VCaP (cell line): Measurements from ENCODE around the gene ZC3H8.

Source experiments
- H3K27ac ChIP-seq: fragments of 450-650 bp; 2 replicates; pipeline ENCODE4 v1.5.1; 2017
- TF ChIP-seq, protein P1 (sequence below): fragments of 450-650 bp; conservative IDR thresholded peaks from 2 replicates; pipeline ENCODE4 v1.5.1; 2017; ENCODE audit warnings: mild to moderate bottlenecking, moderate library complexity

Gene ZC3H8

DNA sequence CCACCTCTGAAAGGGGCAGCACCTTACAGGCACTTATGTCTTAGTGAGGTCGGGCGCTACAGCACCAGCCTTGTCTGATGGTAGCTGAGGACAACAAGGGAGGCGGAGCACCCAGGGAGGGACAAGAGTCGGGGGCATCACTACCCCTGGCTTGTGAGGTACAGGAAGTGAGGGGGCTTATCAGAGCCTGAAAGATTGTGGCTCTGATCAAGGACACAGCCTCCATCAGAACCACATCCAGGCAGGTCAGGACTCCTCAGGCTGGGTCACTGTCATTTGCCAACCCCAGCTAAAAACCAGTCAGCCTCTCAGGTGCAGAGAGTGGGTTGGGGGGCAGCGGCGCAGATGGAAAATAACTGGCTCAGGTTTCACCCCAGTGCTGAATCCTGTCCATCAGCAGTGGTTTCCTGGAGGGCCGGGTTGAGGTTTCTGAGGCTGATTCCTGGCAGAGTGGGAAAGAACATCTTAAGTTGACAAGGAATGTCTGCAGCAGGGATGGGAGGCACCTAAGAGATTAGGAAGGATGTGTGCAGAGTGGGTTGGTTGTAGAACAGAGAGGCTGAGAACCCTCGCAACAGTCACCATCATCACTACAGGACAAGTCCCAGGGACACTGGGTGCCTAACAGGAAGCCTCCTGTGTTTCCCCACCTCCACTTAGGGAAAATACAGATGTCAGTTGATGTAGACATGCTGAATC lies 71.4 kb downstream of the ZC3H8 start:
- TF ChIP-seq, protein P1, sequence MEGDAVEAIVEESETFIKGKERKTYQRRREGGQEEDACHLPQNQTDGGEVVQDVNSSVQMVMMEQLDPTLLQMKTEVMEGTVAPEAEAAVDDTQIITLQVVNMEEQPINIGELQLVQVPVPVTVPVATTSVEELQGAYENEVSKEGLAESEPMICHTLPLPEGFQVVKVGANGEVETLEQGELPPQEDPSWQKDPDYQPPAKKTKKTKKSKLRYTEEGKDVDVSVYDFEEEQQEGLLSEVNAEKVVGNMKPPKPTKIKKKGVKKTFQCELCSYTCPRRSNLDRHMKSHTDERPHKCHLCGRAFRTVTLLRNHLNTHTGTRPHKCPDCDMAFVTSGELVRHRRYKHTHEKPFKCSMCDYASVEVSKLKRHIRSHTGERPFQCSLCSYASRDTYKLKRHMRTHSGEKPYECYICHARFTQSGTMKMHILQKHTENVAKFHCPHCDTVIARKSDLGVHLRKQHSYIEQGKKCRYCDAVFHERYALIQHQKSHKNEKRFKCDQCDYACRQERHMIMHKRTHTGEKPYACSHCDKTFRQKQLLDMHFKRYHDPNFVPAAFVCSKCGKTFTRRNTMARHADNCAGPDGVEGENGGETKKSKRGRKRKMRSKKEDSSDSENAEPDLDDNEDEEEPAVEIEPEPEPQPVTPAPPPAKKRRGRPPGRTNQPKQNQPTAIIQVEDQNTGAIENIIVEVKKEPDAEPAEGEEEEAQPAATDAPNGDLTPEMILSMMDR = no peak
- H3K27ac ChIP-seq = no peak overlapping the region

DNA sequence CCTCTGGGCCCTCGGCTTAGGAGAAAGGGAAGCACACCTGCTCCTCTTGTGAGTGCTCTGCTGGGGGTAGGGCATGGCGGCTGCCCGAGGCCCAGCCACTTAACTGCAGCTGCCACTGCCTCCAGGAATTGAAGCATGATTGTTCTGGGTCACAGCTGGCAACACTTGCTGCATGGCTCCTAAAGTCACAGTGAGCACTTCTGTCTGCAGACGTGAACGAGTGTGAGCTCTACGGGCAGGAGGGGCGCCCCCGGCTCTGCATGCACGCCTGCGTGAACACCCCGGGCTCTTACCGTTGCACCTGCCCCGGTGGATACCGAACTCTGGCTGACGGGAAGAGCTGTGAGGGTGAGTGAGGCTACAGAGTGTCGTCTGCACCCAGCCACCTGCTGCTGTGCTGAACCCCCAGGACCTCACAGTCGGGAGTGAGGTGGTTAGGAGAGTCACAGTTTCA lies 72.2 kb downstream of the ZC3H8 start:
- TF ChIP-seq, protein P1 = no peak
- no peak overlapping the region for H3K27ac ChIP-seq

DNA sequence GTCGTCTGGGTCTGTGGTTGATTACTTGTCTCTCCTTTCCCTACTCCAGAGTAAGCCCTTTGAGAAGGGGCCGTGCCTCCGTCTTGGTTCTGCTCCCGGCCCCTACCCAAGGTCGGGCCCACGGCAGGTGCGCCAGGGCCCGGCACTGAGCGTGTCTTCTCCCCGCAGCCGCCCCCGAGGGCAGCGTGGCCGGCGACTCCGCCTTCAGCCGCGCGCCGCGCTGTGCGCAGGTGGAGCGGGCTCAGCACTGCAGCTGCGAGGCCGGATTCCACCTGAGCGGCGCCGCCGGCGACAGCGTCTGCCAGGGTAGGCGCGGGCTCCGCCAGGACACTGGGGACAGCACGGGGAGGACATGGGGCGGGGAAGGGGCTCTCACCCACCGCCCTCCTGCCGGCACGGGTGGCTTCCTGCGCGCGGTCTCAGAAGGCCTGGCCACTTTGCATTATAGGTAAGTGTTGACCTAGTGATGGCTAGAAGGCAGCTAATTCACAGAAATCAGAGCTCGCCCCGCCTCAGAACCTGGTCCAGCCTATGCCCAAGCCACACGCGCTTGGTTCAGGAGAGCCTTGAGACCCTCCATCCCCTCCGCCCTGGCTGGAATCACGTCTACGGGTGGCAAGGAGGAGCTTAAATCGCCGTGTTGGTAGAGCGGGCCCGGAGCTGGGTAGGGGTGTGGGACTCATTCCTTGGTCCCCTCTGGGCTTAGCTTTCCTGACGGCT lies 73.1 kb downstream of the ZC3H8 start:
- H3K27ac ChIP-seq = no peak overlapping the region
- TF ChIP-seq, protein P1 = peak; percentile 31

DNA sequence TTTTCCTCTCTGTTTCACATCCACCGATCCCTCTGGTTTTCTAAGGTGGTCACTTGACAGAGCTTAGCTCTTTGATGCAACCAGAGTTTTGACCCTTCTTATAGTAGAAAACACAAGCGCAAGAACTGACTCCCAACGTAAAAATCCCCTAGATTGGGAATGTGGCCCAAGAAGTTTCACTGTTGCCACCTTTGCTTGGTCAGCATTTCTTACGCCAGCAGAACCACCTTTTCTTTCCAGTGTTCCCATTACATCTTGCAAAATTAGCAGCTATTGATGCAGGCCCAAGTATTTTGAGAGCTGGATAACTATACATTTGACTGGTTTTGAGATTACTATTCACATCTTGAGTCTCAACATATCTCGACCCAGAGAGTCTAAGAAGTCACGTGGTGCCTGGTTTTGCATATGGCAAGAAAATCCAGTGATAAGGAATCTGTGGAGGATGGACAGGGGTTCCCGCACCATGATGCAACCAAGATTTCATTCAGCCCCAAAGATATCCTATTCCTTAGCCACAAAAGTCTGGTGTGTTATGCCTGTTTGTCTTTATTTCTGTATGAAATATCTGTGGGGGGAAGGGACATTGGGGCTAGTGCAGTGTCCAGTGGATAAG lies 78.8 kb downstream of the ZC3H8 start:
- TF ChIP-seq, protein P1 = no peak
- no peak overlapping the region for H3K27ac ChIP-seq

DNA sequence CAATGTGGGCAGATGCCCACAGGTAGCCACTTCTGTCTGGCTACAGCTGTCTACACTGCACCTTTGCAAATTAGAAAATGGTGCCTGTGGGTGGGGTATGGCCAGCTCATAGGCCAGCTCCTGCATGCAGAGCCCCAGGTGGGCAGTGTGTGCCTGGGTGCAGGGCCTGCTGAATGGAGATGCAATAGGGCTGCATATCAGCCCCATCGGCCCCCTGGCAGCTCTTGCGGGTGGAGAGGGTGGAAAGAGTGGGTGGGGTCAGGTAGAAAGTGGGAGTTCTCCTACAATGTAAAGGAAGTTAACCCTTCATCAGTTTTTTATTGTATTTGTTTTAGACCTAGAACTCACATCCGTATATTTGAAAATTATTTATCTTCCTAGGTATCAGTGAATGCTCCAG lies 79.5 kb downstream of the ZC3H8 start:
- TF ChIP-seq, protein P1 = no peak
- no peak overlapping the region for H3K27ac ChIP-seq

DNA sequence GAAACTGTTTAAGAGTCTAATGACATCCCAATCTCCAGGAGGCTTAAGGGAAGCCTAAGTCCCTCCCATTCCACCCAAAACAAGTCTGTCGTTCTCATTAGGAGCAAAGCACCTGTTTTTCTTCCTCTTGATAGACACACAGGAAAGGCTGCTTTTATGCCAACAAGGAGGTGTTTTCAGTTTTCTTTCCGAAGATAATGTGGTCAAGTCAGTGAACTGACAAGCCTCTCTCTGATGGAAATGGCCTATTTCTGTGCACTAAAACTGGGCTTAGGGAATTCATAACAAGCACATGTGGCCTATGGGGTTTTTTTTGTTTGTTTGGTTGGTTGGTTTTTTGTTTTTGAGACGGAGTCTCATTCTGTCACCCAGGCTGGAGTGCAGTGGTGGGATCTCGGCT lies 80.5 kb downstream of the ZC3H8 start:
- no peak overlapping the region for H3K27ac ChIP-seq
- TF ChIP-seq, protein P1 = no peak

DNA sequence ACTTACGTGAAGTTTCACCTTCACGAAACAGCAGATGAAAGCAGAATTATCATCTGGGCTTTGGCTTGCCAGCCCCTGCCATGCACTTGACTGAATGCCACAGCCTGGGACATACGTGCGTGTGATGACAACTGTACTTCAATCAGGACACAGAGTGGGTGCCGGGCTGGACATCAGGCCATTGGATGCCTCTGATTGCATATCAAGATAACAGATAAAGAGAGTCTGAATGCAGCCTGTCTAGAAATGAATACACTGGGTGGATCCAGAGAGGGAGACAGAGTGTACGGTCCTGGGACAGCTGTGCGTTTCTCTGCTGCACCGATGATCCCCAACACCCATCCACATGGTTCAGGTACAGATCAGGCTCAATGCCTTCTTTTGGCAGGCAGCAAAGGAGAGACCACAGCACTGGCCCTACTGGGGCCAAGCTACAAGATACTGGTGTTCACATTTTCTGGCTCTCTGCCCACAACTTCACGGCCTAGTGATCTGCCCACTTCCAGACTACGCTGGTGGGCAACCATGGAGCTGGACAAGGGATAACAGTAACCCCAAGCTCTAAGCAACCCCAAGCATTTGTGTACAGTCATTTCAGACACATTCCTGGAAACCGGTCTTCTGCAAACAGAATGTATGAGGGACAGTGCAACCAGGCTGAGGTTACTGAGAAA lies 81.1 kb downstream of the ZC3H8 start:
- TF ChIP-seq, protein P1 = no peak
- H3K27ac ChIP-seq = no peak overlapping the region
